Neural crest cell (in vitro differentiated cells): Measurements from ENCODE around the gene NMD3. TPM values are rescaled to one million over a fixed set of nuclear protein-coding genes. Genes with fewer than 3 reads are reported as not detected.

ENCODE experiments used
- DNase-seq: peaks from one replicate; pipeline ENCODE4 v3.0.0; 2021; ENCODE audit warnings: low read depth, mixed read lengths, low spot score
- H3K27ac Mint-ChIP-seq: one replicate; pipeline ENCODE4 v1.8.0; 2021; ENCODE audit warnings: mild to moderate bottlenecking, mixed read lengths; ENCODE audit not compliant: unreplicated experiment
- H3K27me3 Mint-ChIP-seq: 2 replicates; pipeline ENCODE4 v1.8.0; 2021; ENCODE audit warnings: low read depth, mild to moderate bottlenecking, mixed read lengths
- H3K36me3 Mint-ChIP-seq: 2 replicates; pipeline ENCODE4 v1.8.0; 2021; ENCODE audit warnings: low read depth, mild to moderate bottlenecking, mixed read lengths
- H3K4me1 Mint-ChIP-seq: 2 replicates; pipeline ENCODE4 v1.8.0; 2021; ENCODE audit warnings: mixed read lengths
- H3K4me3 Mint-ChIP-seq: one replicate; pipeline ENCODE4 v1.8.0; 2021; ENCODE audit warnings: mild to moderate bottlenecking, mixed read lengths
- H3K9me3 Mint-ChIP-seq: 2 replicates; pipeline ENCODE4 v1.8.0; 2021; ENCODE audit warnings: mixed read lengths
- total RNA-seq: library from RNA; stranded (reverse); gene quantifications from 2 replicates; pipeline ENCODE4 v1.2.1, GENCODE V29; 2021
- TF ChIP-seq, protein P1 (sequence below): fragments of 200-600 bp; sonication (generic); conservative IDR thresholded peaks from 2 replicates; pipeline ENCODE4 v1.5.0; 2021; ENCODE audit warnings: antibody characterized with exemption, mild to moderate bottlenecking

The NMD3 gene
- total RNA-seq, 1 donor from 2014 or later: 42.0 TPM

DNA sequence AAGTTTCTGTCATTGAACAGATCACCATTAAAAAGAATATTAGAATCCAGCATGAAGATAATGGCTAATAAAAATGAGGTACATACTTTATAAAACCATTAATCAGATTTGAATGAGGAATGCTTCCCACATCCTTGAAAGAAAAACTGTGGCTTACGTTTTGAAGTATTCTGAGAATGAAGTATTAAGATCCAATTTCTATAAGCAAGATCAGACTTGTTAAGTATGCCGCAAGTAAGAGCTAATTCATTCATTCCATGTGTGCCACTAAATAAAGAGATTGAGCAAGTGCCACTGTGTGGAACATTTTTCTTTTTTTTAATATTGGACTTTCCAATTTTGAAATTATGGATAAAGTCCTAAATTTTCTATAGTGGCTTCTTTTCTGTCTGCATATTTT, 30.6 kb downstream of the NMD3 start:
- H3K4me3 Mint-ChIP-seq: no peak overlapping the region
- H3K27ac Mint-ChIP-seq: no peak overlapping the region
- H3K36me3 Mint-ChIP-seq: peaks cover 27% of the 10 kb centered on the region

DNA sequence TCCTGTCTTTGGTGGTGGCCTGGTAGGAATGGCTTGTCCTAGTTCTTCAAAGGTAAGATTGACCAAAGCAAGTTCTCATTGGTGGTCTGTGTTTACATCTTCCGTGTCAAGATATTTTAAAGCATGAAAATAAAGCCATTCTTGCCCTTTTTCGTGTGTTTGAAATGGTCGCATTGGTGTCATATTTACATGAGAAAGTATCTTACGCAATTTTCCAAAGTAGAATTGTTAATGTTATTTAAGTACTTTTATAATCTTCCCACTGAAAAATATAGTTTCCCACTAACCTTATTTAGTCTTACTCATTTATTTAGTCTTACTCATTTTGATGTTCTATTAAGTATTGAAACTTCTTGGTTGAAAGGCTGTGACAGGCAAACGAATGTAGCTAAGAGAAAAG, 31.0 kb downstream of the NMD3 start:
- Mint-ChIP-seq H3K36me3 (peaks cover 28% of the 10 kb centered on the region), H3K4me3 (no peak overlapping the region), H3K27me3 (no peaks in the 10 kb centered on the region), H3K4me1 (no peaks in the 10 kb centered on the region), H3K27ac (no peak overlapping the region), H3K9me3 (no peaks in the 10 kb centered on the region)
- DNase-seq: no peak
- TF ChIP-seq, protein P1, sequence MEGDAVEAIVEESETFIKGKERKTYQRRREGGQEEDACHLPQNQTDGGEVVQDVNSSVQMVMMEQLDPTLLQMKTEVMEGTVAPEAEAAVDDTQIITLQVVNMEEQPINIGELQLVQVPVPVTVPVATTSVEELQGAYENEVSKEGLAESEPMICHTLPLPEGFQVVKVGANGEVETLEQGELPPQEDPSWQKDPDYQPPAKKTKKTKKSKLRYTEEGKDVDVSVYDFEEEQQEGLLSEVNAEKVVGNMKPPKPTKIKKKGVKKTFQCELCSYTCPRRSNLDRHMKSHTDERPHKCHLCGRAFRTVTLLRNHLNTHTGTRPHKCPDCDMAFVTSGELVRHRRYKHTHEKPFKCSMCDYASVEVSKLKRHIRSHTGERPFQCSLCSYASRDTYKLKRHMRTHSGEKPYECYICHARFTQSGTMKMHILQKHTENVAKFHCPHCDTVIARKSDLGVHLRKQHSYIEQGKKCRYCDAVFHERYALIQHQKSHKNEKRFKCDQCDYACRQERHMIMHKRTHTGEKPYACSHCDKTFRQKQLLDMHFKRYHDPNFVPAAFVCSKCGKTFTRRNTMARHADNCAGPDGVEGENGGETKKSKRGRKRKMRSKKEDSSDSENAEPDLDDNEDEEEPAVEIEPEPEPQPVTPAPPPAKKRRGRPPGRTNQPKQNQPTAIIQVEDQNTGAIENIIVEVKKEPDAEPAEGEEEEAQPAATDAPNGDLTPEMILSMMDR: no peak

More for the DNA sequence above, 30.6 kb downstream of the NMD3 start:
- no peak for DNase-seq
- TF ChIP-seq, protein P1: no peak
- Mint-ChIP-seq H3K27me3 (no peaks in the 10 kb centered on the region), H3K4me1 (no peaks in the 10 kb centered on the region), H3K9me3 (no peaks in the 10 kb centered on the region)

DNA sequence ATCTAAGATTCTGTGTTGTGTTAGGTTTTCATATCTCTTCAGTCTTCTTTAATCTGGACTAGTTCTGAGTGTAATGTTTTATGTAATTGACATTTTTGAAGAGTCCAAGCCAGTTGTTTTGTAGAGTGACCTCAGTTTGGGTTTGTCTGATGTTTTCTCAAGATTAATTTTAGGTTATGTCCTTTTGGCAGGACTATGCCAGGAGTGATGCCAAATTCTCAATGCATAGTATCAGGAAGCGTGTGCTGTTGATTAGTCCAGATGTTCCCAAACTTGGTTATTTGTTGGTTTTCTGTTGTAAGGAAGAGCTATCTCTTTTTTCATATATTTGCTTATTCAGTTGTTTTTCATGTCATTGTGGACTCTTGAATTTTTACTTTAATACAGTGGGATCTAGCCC, 32.6 kb downstream of the NMD3 start:
- Mint-ChIP-seq H3K4me1 (no peaks in the 10 kb centered on the region), H3K27me3 (no peaks in the 10 kb centered on the region), H3K36me3 (peaks cover 38% of the 10 kb centered on the region), H3K27ac (no peak overlapping the region), H3K4me3 (no peak overlapping the region), H3K9me3 (peaks cover 7% of the 10 kb centered on the region)
- TF ChIP-seq, protein P1: no peak
- DNase-seq: no peak

DNA sequence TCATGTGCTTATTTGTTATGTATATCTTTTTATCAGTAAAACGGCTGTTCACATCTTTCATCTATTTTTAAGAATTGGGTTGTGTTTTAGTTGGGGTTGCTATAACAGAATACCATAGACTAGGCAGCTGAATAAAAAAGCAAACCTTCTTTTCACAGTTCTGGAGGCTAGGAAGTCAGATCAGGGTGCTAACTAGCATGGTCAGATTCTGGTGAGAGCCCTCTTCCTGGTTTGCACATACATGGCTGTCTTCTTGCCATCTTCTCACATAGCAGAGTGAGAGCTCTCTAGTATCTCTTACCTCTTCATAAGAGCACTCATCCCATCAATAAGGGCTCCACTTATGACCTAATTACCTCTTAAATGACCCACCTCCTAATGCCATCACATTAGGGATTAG, 33.8 kb downstream of the NMD3 start:
- Mint-ChIP-seq H3K4me3 (no peak overlapping the region), H3K36me3 (peaks cover 38% of the 10 kb centered on the region), H3K4me1 (no peaks in the 10 kb centered on the region), H3K9me3 (peaks cover 8% of the 10 kb centered on the region), H3K27ac (peak overlapping the region; percentile 15), H3K27me3 (no peaks in the 10 kb centered on the region)
- no peak for DNase-seq
- TF ChIP-seq, protein P1: no peak

DNA sequence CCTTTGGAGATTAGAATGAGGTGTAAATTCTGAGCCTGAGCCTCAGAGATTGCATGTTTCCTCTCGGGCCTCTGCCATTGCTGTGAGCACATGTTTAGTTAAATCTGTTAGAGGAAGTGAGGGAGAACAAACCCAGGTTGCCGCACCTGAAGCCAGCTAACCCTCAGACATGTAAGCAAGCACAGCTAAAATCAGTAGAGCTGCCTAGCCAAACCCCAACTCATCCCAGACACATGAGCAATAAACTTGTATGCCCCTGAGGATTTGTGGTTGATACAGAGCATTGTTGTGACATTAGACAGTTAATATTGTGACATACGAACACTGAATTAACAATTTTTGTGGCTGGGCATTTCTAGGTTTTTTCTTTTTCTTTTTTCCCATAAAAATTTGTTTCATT, 41.9 kb downstream of the NMD3 start:
- Mint-ChIP-seq H3K9me3 (peaks cover 34% of the 10 kb centered on the region), H3K4me1 (no peaks in the 10 kb centered on the region), H3K27me3 (no peaks in the 10 kb centered on the region), H3K27ac (no peak overlapping the region), H3K4me3 (no peak overlapping the region), H3K36me3 (peaks cover 55% of the 10 kb centered on the region)
- TF ChIP-seq, protein P1: no peak
- DNase-seq: no peak

DNA sequence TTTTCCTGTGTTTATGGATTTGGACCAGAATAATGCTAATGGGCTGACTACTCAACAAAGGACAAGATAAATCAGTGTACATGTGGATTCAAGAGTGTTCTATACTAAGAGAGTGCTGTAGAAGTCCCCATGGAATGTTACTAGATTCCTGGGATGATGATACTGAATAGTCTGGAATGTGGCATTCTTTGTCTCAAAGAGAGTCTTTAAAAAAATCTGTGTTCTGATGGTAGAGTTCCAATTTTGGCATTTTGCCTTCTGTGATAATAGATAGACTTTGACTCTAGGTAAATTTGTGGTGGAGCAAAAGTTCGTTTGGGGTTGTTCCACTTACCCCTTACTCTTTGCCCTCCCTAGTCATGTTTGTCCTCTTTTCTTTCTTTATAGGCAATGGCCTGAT, 43.7 kb downstream of the NMD3 start:
- TF ChIP-seq, protein P1: no peak
- Mint-ChIP-seq H3K27me3 (no peaks in the 10 kb centered on the region), H3K27ac (no peak overlapping the region), H3K36me3 (peaks cover 48% of the 10 kb centered on the region), H3K4me3 (no peak overlapping the region), H3K4me1 (no peaks in the 10 kb centered on the region), H3K9me3 (peaks cover 31% of the 10 kb centered on the region)
- no peak for DNase-seq
